NCI-H1417 treated with DMSO at 0.1 percent for 48 hours (cell line): Measurements from ENCODE around the gene HM13.
"Not testable (repeated sequence)": the region's sequence is repeated elsewhere in the genome, so short reads cannot be mapped to it uniquely, and the experiment has no call there.

ENCODE experiments used
- DNase-seq: peaks from one replicate; lab custom pipeline; 2025; lab: John Stamatoyannopoulos, UW

HM13 gene

GRCh38 chr20:31593221-31594001 lies 79.2 kb downstream of the HM13 start:
- DNase-seq: no peak

- no peak for DNase-seq
These were observed 79.8 kb downstream of the HM13 start for GRCh38 chr20:31594002-31594557.

DNA sequence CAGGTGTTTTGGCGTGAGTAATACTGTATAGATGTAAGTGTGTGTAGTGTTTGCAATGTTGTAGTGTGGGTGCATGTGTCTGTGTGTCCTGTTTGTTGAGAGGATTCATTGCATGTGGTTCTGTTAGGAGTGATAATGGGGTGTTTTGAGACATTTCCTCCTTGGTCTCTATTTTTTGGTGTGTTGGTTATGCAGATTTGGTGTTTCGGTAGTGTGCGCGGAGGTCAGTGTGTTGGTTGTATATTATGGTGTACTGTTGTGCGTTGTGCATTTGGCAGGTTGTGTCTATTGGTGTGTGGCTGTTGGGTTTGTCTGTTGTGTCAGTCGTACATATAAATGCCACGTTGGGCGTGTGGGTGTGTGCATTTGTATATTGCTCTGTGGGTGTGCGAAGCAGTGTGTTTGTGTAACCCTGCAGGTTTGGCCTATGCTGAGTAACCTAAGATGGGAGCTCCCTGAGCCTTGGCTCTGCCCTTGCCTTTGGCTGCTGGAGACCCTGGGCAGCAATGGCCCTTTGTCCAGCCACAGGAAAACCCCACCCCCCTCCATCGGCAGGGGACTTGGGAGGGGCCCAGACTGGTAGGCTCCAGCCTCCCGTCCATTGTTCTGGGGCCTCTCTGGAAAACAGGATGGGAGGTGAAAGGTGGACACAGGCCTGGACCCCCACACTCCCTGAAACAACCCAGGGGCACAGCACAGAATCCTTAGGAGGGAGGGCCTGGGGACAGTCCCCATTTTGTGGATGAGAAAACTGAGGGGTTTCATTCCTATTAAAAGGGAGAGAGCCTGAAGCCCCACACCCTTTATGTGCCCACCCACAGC lies 80.5 kb downstream of the HM13 start:
- DNase-seq: no peak

GRCh38 chr20:31595380-31595653 lies 81.1 kb downstream of the HM13 start:
- no peak for DNase-seq

GRCh38 chr20:31595654-31596411 lies 81.6 kb downstream of the HM13 start:
- DNase-seq: no peak

DNA sequence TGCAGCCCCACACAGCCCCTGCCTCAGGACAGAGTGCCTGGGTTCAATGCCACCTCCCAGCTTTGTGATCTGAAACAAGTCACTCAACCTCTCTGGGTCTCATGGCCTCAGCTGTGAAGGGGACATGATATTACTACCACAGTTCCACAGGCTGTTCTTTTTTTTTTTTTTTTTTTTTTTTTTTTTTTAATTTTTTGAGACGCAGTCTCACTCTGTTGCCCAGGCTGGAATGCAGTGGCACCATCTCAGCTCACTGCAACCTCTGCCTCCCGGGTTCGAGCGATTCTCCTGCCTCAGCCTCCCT lies 82.1 kb downstream of the HM13 start:
- not testable (repeated sequence) for DNase-seq

DNA sequence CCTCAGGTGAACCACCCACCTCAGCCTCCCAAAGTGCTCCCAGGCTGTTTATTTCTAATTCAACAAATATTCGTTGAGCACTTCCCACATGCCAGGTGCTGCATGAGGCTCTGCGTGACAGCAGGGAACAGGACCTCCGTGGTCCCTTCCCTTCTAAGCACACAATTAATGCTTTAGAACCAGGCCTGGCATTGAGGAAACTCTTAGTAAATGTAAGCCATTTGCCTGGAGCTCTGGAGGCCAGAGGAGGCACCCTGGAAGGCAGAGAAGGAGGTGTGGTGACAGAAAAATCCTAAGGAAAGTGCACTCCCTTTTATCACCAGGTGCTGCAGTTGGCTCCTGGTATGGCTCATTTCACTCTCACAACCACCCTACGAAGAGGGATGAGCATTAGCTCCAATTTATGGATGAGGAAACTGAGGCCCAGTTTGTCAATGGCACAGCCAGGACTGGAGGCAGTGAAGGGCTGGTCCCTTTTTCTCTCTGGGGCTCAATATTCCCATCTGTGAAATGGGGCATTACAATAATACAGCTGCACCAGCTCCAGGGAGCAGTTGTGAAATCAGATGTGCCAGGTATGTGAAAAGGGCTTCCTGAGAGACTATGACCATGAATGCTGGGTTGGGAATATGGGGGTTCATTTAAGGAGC lies 82.7 kb downstream of the HM13 start:
- no peak for DNase-seq

DNA sequence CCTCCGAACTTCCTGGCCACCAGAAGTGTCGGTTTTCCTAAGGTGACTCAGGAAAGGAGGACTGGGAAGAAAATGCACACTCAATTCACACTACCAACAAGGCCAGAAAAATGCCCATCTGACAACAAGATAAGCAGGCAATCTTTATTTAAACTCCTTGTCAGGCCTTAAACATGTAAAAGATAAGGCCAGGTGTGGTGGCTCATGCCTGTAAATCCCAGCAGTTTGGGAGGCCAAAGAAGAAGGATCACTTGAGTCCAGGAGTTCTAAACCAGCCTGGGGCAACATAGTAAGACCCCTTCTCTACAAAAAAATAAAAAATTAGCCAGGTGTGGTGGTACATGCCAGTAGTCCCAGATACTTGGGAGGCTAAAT lies 83.2 kb downstream of the HM13 start:
- DNase-seq: no peak

GRCh38 chr20:31602431-31602778 lies 88.2 kb downstream of the HM13 start:
- no peak for DNase-seq

DNA sequence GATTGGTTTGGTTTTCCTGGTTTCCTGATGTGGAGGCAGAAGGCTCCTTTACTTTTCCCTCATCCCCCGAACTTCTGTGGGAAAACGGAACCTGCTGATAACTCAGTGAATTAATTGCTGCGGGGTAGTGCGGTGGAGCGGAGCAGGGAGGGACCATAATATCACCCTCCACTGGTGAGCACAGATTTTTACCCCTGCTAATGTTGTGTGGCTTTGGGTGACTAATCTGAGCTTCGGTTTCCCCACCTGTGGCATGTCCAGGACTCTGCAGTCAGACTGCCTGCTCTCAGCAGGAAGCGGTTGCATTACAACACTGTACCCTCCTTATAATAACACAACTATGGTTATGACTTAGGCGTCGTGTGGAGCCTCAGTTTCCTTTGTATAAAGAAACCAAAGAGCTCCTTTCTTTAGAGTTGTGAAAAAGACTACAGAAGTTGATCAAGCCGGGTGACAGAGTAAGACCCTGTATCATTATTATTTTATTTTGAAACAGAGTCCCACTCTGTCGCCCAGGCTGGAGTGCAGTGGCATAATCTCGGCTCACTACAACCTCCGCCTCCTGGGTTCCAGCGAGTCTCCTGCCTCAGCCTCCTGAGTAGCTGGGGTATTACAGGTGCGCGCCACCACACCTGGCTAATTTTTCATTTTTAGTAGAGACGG lies 88.7 kb downstream of the HM13 start:
- DNase-seq: no peak

DNA sequence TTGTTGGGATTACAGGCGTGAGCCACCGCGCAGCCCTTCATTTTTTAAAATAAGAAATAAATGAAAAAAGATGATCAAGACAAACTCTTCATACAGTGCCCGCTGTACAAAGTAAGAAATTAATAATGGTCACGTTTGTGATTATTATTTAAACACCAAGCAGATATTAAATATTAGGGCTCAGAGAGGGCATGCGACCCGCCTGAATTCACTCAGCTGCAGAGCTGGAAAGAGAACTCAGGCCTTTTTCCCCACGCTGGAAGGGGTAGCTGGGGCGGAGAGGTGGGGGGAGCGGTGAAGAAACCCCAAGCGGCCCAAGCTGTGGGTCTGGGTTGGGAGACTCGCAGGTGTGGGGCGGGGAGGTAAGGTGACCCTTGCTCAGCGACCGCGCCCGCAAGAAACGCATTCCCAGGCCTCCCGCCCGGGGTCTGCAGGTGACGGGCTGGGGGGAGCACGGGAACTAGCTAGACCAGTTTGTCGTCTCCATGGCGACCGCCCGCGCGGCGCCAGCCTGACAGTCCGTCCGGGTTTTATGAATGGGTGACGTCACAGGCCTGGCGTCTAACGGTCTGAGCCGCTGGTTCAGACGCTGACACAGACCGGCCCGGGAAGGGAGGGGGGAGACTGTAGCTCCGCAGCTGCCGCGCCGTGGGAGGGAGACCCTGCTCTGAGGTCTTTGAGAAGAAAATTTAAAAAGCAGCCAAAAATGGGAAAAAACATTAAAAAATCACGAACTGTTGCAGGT lies 89.8 kb downstream of the HM13 start:
- DNase-seq: peak; percentile 98

- DNase-seq: no peak
These were observed 90.4 kb downstream of the HM13 start for GRCh38 chr20:31604567-31605030.

DNA sequence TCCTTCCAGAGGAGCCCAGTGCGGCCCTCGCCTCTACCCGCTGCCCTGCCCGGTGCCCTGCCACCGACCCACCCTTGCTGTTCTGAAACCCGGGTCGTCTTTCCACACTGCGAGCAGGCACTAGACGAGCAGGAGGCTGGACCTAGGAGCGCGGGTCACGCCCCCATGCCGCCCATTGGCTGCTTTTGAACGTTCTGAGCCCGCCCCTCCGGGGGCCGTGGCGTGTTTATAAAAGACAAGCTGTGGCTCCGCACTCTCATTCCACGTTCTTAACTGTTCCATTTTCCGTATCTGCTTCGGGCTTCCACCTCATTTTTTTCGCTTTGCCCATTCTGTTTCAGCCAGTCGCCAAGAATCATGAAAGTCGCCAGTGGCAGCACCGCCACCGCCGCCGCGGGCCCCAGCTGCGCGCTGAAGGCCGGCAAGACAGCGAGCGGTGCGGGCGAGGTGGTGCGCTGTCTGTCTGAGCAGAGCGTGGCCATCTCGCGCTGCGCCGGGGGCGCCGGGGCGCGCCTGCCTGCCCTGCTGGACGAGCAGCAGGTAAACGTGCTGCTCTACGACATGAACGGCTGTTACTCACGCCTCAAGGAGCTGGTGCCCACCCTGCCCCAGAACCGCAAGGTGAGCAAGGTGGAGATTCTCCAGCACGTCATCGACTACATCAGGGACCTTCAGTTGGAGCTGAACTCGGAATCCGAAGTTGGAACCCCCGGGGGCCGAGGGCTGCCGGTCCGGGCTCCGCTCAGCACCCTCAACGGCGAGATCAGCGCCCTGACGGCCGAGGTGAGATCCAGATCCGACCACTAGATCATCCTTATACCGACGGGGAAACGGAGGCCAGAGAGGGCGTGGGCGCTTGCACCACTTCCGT lies 91.0 kb downstream of the HM13 start, which contains the start of gene ID1:
ID1 (plus strand) TSS at position 259 of the 871 bp plus-strand sequence; CDS start at position 358, 99 bp downstream.
- peak; percentile 96 for DNase-seq

- no peak for DNase-seq
These were observed 91.9 kb downstream of the HM13 start for GRCh38 chr20:31605902-31606803.

DNA sequence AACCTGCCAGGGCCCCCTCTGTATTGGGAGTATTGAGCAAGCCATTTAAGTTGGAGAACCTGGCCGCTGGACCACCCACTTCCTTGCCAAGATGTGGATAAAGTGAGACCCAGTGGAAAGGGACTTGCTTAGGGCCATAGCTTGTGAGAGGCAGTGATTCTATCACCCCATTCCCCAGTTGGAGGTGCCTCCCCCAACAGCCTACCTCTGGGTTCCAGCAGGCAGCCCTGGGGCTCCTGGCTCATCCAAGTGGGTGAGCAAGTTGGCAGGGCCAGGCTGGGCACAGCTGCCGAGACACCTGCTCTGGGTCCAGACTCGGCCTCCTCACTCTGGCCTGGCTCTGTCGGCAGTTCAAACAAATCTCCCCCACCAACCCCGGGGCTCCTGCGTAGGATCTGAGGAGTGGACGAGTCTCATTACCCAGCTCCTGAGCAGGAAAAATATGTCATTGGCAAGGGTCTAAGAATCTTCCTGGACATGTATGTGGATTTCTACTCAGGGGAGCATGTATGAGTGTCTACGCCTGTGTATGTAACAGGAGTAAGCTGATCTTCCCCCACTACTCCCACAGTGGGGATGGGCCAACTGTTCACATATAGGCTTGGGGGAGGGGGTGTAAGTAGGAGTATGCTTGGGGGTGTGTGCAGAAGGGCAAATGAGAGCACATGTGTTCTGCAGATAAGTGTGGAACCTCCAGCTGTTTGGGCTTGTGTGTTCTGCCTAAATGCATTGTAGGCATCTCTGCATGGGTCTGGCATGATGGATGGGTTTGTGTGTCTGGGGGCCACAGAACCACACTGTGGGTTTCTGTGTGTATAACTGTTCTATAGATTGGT lies 92.8 kb downstream of the HM13 start:
- DNase-seq: no peak

GRCh38 chr20:31607640-31608250 lies 93.5 kb downstream of the HM13 start:
- no peak for DNase-seq

DNA sequence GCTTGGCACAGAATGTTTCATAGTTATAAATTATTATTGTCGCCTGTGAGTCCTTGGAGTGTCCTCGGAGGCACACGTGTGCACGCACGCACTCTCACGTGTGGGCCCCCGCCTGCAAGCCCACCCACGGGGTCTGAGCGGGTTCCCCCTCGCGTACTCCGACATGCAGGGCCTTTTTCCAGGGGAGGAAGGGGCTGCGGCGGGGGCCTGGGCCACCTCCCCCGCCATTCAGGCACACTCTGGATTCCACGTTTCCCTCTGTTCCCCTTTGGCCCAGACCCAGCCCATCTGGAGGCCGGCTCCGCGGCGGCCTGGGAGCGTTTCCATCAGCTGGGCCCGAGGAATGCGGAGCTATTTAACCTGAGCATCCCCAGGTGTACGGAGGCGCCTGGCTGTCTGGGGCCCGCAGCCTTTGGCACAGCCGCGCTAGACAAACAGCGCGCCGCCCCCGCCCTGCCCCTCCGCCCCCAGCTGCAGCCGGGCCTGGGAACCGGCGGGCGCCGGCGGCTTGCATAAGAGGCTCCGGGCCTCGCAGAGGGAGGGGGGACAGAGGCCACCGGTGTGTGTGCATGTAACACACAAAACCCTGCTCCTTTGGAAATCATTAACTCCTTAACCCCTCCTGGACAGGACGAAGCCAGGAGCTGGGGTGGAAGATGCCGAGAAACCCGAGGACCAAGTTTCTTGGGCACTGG lies 94.2 kb downstream of the HM13 start:
- DNase-seq: peak; percentile 87
